Loucy (cell line): Measurements from ENCODE around the gene ZNF773.

Experiments
- EZH2phosphoT487 ChIP-seq: fragments of 200-600 bp; IDR thresholded peaks from 2 replicates; pipeline ENCODE4 v1.6.1; 2018; ENCODE audit warnings: antibody characterized with exemption, mild to moderate bottlenecking, moderate library complexity, borderline replicate concordance
- TF ChIP-seq, protein P1 (sequence below): fragments of 200-600 bp; sonication (generic); conservative IDR thresholded peaks from 2 replicates; pipeline ENCODE4 v1.5.1; 2014; ENCODE audit warnings: mild to moderate bottlenecking, antibody characterized with exemption, low read length

DNA sequence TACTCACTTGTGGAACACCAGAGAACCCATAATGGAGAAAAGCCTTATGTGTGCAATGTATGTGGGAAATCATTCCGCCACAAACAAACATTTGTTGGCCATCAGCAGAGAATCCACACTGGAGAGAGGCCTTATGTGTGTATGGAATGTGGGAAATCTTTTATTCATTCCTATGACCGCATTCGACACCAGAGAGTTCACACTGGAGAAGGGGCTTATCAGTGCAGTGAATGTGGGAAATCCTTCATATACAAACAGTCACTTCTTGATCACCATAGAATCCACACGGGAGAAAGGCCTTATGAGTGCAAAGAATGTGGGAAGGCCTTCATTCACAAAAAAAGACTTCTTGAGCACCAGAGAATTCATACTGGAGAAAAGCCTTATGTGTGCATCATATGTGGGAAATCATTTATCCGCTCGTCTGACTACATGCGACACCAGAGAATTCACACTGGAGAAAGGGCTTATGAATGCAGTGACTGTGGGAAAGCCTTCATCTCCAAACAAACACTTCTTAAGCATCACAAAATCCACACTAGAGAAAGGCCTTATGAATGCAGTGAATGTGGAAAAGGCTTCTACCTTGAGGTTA is 38.3 kb downstream of the ZNF773 start:
- TF ChIP-seq, protein P1, sequence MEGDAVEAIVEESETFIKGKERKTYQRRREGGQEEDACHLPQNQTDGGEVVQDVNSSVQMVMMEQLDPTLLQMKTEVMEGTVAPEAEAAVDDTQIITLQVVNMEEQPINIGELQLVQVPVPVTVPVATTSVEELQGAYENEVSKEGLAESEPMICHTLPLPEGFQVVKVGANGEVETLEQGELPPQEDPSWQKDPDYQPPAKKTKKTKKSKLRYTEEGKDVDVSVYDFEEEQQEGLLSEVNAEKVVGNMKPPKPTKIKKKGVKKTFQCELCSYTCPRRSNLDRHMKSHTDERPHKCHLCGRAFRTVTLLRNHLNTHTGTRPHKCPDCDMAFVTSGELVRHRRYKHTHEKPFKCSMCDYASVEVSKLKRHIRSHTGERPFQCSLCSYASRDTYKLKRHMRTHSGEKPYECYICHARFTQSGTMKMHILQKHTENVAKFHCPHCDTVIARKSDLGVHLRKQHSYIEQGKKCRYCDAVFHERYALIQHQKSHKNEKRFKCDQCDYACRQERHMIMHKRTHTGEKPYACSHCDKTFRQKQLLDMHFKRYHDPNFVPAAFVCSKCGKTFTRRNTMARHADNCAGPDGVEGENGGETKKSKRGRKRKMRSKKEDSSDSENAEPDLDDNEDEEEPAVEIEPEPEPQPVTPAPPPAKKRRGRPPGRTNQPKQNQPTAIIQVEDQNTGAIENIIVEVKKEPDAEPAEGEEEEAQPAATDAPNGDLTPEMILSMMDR: no peak
- no peak for TF ChIP-seq EZH2phosphoT487
